ENCODE results near the gene GH1.

The GH1 gene

GRCh38 chr17:63931981-63932561 is 13.4 kb upstream of the GH1 start, which contains the start of gene CD79B:
TSS of gene CD79B (minus strand) at chr17:63932331. CDS start at chr17:63932261, 70 bp downstream.
- H3K9me3 ChIP-seq (ENCODE audit: low read length) = no peaks in the 10 kb centered on the region
- no peaks in the 10 kb centered on the region for H3K9me2 ChIP-seq (ENCODE audit: low read depth, low read length)
- peaks cover 72% of the 10 kb centered on the region for H3K4me1 ChIP-seq (ENCODE audit: insufficient read depth, low read length, severe bottlenecking)
- no peaks in the 10 kb centered on the region for H3F3A ChIP-seq (ENCODE audit: insufficient read depth, low read length)
- peaks cover 23% of the 10 kb centered on the region for H3K79me2 ChIP-seq (ENCODE audit: insufficient read depth, low read length)
- no peak within 1 kb of the TSS for H2AFZ ChIP-seq (ENCODE audit: low read length)
- H3K4me2 ChIP-seq (ENCODE audit: low read length) = peak within 1 kb of the TSS; percentile 96
- TF ChIP-seq, protein P1, sequence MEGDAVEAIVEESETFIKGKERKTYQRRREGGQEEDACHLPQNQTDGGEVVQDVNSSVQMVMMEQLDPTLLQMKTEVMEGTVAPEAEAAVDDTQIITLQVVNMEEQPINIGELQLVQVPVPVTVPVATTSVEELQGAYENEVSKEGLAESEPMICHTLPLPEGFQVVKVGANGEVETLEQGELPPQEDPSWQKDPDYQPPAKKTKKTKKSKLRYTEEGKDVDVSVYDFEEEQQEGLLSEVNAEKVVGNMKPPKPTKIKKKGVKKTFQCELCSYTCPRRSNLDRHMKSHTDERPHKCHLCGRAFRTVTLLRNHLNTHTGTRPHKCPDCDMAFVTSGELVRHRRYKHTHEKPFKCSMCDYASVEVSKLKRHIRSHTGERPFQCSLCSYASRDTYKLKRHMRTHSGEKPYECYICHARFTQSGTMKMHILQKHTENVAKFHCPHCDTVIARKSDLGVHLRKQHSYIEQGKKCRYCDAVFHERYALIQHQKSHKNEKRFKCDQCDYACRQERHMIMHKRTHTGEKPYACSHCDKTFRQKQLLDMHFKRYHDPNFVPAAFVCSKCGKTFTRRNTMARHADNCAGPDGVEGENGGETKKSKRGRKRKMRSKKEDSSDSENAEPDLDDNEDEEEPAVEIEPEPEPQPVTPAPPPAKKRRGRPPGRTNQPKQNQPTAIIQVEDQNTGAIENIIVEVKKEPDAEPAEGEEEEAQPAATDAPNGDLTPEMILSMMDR (IDR thresholded peaks at IDR 0.05; ENCODE audit: low read length) = no peak
- TF ChIP-seq EZH2 (IDR thresholded peaks at IDR 0.05; ENCODE audit: borderline replicate concordance, low read length) = no peak
- H3K27me3 ChIP-seq (ENCODE audit: insufficient read depth, low read length) = no peaks in the 10 kb centered on the region
- H3K27ac ChIP-seq (ENCODE audit: low read depth, low read length, poor library complexity, severe bottlenecking) = peak within 1 kb of the TSS; percentile 97
- H3K9ac ChIP-seq (ENCODE audit: low read length) = peak within 1 kb of the TSS; percentile 100
- H3K4me3 ChIP-seq (ENCODE audit: low read depth, low read length, poor library complexity, severe bottlenecking) = peak within 1 kb of the TSS; percentile 97
- peaks cover 45% of the 10 kb centered on the region for H3K36me3 ChIP-seq (ENCODE audit: insufficient read depth, low read length)
- H4K20me1 ChIP-seq (ENCODE audit: insufficient read depth, low read length) = no peaks in the 10 kb centered on the region

DNA sequence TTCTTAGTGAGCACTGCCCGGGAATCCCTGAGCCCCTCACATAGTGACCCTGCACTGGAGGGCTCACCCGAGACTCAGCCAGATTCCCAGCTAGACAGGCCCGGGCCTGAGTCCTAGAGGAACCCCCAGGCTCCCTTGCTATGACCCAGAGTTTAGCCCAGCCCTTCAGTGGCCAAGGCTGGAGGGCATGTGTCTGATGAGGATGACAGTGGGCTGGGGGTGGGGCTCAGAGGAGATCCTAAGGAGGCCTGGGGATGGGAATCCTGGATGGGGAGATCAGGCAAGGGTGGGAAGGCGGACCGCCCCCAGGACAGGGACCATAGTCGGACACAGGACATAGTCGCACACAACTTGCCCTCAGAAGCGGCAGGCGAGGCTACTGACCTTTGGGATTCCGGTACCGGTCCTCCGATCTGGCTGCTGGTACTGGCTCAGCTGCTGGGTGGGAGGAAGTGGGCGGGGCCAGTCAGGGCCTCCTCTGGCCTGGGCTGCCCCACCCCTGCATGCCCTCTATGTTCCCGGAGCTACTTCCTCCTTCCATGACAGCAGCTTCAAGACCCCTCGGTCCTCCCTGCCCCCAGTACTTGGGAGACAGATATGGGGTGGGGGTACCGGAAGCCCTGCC is 12.4 kb upstream of the GH1 start:
- no peak overlapping the region for H2AFZ ChIP-seq (ENCODE audit: low read length)
- peak overlapping the region; percentile 100 for H3K9ac ChIP-seq (ENCODE audit: low read length)
- peaks cover 9% of the 10 kb centered on the region for H3F3A ChIP-seq (ENCODE audit: insufficient read depth, low read length)
- H3K9me2 ChIP-seq (ENCODE audit: low read depth, low read length) = no peaks in the 10 kb centered on the region
- no peaks in the 10 kb centered on the region for H4K20me1 ChIP-seq (ENCODE audit: insufficient read depth, low read length)
- peaks cover 80% of the 10 kb centered on the region for H3K4me1 ChIP-seq (ENCODE audit: insufficient read depth, low read length, severe bottlenecking)
- H3K27me3 ChIP-seq (ENCODE audit: insufficient read depth, low read length) = no peaks in the 10 kb centered on the region
- TF ChIP-seq, protein P1 (IDR thresholded peaks at IDR 0.05; ENCODE audit: low read length) = no peak
- no peak for TF ChIP-seq EZH2 (IDR thresholded peaks at IDR 0.05; ENCODE audit: borderline replicate concordance, low read length)
- H3K36me3 ChIP-seq (ENCODE audit: insufficient read depth, low read length) = peaks cover 50% of the 10 kb centered on the region
- H3K4me3 ChIP-seq (ENCODE audit: low read depth, low read length, poor library complexity, severe bottlenecking) = peak overlapping the region; percentile 97
- peak overlapping the region; percentile 97 for H3K27ac ChIP-seq (ENCODE audit: low read depth, low read length, poor library complexity, severe bottlenecking)
- H3K79me2 ChIP-seq (ENCODE audit: insufficient read depth, low read length) = peaks cover 23% of the 10 kb centered on the region
- H3K4me2 ChIP-seq (ENCODE audit: low read length) = peak overlapping the region; percentile 96
- H3K9me3 ChIP-seq (ENCODE audit: low read length) = no peaks in the 10 kb centered on the region

DNA sequence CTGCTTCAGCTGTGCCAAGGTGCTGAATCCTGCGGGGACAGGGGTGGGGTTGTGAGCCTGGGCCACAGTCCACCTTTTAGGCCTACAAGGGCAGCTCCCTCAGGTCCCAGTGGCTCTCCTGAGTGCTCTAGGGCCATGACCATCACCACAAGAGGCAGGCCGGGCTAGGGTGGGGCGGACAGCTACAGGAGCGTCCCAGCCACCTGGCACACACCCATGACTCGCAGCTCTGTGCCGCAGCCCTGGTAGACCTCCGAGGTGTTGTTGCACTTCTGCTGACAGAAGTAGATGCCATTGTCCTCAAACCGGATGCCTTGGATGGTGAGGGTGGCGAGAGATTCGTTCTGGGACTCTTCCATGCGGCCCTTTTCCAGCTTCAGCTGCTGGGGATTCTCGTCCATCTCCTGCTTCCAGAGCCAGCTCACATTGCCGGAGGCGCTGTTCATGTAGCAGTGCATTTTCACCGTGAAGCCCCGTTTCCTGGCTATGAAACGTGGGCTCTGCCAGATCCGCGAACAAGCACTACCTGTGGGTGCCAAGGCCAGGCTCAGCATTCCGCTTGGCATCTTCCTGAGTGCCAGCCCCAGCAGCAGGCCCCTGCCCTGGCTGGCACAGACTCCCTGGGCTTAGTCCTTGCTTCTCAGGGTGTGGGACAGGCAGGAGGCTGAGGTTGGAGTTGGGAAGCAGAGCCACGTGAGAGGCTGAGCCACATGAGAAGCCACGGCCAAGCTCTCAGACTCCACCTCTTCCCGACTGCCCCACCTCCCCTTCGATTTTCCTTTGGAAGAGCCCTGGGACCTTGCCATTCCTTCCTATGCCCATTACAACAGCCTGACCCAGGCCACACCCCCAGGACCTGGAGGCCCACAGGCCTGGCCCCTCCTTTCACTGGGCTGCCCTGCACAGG is 11.5 kb upstream of the GH1 start:
- no peaks in the 10 kb centered on the region for H4K20me1 ChIP-seq (ENCODE audit: insufficient read depth, low read length)
- TF ChIP-seq, protein P1 (IDR thresholded peaks at IDR 0.05; ENCODE audit: low read length) = no peak; the same call in 1 of the 2 replicates
- TF ChIP-seq EZH2 (IDR thresholded peaks at IDR 0.05; ENCODE audit: borderline replicate concordance, low read length) = no peak
- H3K4me1 ChIP-seq (ENCODE audit: insufficient read depth, low read length, severe bottlenecking) = peaks cover 83% of the 10 kb centered on the region
- H3K27me3 ChIP-seq (ENCODE audit: insufficient read depth, low read length) = no peaks in the 10 kb centered on the region
- no peaks in the 10 kb centered on the region for H3K9me3 ChIP-seq (ENCODE audit: low read length)
- peak overlapping the region; percentile 96 for H3K4me2 ChIP-seq (ENCODE audit: low read length)
- peak overlapping the region; percentile 97 for H3K27ac ChIP-seq (ENCODE audit: low read depth, low read length, poor library complexity, severe bottlenecking)
- peak overlapping the region; percentile 97 for H3K4me3 ChIP-seq (ENCODE audit: low read depth, low read length, poor library complexity, severe bottlenecking)
- no peak overlapping the region for H2AFZ ChIP-seq (ENCODE audit: low read length)
- peaks cover 50% of the 10 kb centered on the region for H3K36me3 ChIP-seq (ENCODE audit: insufficient read depth, low read length)
- no peaks in the 10 kb centered on the region for H3K9me2 ChIP-seq (ENCODE audit: low read depth, low read length)
- H3F3A ChIP-seq (ENCODE audit: insufficient read depth, low read length) = peaks cover 18% of the 10 kb centered on the region
- H3K79me2 ChIP-seq (ENCODE audit: insufficient read depth, low read length) = peaks cover 23% of the 10 kb centered on the region
- peak overlapping the region; percentile 100 for H3K9ac ChIP-seq (ENCODE audit: low read length)

Data from OCI-LY1 (cell line).